AG04449 (cell line): ENCODE results near the gene TMEM106C.

Experiments
- CTCF ChIA-PET: fragments of 350-600 bp; formaldehyde crosslinking; extraction: SDS; loops from one replicate; lab custom pipeline; 2021; ENCODE audit warnings: antibody characterized with exemption; lab: Yijun Ruan, JAX
- POLR2A ChIA-PET: fragments of 400-600, 350-600 bp; formaldehyde crosslinking; extraction: SDS; loops from one replicate; lab custom pipeline; 2020; ENCODE audit warnings: antibody characterized with exemption, inconsistent platforms; lab: Yijun Ruan, JAX
- DNase-seq: peaks from one replicate; pipeline ENCODE4 v3.0.0-alpha.2; 2010; ENCODE audit warnings: low read depth, low spot score
- H3K4me3 ChIP-seq: 2 replicates; pipeline ENCODE4 v1.5.1; 2011; ENCODE audit warnings: low read depth, mild to moderate bottlenecking, control low read depth, low read length
- TF ChIP-seq, protein P1 (sequence below): IDR thresholded peaks from one replicate; pipeline ENCODE4 v1.5.1; 2011; ENCODE audit warnings: mild to moderate bottlenecking, moderate library complexity, low read length, control low read depth, inconsistent platforms; ENCODE audit not compliant: insufficient read depth; ENCODE audit errors: missing control alignments

TMEM106C gene

DNA sequence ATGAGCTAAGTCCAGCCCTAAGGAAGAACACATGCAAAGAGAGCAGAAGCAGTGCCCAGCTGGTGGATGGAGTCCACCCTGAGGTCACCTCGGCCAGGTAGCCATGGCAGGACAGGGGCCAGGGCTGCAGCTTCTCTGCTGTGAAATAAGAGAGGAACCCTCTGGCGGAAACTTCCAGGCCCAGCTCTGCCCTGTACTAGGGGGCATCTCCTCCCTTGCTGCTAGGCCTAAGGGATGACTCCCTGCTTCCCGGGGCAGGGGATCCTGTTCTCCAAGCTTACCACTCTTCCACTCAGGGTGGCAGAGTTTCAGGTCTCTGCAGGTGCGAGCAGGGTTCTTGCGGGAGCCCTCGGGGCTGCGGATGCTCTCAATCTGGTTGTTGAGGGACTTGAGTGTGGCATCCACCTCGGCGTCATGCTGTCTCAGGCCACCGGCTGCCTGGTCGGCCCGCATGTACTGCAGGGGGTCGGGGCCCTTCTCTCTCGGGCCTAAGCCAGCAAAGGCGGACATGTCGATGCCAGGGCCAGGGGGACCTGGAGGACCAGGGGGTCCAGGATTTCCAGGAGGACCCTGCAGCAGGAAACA is 11.7 kb downstream of the TMEM106C start:
- POLR2A ChIA-PET = interaction anchor here (1.1 kb wide), 1 partner anchor 11 kb away, joined by 3 read pairs; no protein-coding TSS in a partner anchor
- H3K4me3 ChIP-seq = no peak overlapping the region
- DNase-seq = no peak
- TF ChIP-seq, protein P1, sequence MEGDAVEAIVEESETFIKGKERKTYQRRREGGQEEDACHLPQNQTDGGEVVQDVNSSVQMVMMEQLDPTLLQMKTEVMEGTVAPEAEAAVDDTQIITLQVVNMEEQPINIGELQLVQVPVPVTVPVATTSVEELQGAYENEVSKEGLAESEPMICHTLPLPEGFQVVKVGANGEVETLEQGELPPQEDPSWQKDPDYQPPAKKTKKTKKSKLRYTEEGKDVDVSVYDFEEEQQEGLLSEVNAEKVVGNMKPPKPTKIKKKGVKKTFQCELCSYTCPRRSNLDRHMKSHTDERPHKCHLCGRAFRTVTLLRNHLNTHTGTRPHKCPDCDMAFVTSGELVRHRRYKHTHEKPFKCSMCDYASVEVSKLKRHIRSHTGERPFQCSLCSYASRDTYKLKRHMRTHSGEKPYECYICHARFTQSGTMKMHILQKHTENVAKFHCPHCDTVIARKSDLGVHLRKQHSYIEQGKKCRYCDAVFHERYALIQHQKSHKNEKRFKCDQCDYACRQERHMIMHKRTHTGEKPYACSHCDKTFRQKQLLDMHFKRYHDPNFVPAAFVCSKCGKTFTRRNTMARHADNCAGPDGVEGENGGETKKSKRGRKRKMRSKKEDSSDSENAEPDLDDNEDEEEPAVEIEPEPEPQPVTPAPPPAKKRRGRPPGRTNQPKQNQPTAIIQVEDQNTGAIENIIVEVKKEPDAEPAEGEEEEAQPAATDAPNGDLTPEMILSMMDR = no peak
- CTCF ChIA-PET = interaction anchor here (2.2 to 5.0 kb wide), 2 partner anchors 12 to 25 kb away, joined by 10 to 22 read pairs; partner anchors contain the start of gene TMEM106C

DNA sequence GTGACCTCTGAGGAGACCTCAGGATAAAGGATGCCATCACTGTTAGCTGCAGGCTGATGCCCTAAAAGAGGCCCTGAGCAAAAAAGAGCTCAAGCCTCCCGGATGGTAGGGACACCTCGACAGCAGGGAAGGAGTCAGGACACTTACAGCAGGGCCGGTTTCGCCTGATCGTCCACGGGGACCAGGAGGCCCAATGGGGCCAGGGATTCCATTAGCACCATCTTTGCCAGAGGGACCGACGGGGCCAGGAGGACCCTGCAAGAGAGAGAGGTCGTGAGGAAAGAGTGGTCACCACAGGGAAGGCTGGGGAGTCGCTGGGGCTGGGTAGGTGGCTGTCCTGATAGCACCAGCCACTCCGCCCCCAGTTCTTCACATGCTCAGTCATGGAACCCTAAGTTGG is 12.4 kb downstream of the TMEM106C start:
- POLR2A ChIA-PET = no interaction called here
- DNase-seq = no peak
- no peak overlapping the region for H3K4me3 ChIP-seq
- CTCF ChIA-PET = interaction anchor here (0.6 to 5.0 kb wide), 3 partner anchors 13 to 189 kb away, joined by 3 to 22 read pairs (median 10); partner anchors contain the start of gene TMEM106C
- TF ChIP-seq, protein P1 = no peak

DNA sequence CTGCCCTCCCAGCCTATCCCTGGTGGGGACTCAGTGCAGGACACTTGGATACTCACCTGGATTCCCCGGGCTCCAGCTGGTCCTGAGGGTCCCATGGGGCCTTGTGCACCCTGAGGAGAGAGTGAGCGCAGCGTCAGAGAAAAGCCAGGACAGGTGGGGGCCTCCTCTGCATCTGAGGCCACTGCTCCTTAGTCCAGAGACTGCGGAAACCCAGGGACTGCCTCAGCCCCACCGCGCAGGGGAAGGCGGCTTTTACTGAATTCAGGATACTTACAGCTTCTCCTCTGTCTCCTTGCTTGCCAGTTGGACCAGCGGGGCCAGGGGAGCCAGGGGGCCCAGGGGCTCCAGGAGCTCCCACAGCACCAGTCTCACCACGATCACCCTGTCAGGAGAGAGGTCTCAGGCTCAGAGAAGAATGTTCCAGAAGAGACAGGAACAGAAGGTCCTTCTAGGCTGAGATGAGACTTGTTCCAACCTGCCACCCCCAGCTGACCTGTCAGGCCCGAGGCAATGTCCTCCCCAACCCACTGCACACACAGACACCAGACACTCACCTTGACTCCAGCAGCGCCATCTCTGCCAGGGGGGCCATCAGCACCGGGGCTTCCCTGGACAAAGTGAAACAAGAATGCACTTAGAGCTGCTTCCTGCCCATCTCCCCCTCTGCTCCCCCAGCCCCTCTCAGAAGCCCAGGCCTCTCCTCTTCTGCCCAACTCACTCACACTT is 13.8 kb downstream of the TMEM106C start:
- POLR2A ChIA-PET = interaction anchor here (0.6 kb wide), 1 partner anchor 72 kb away, joined by 3 read pairs; the partner anchor contains the start of gene VDR
- no peak for DNase-seq
- TF ChIP-seq, protein P1 = no peak
- CTCF ChIA-PET = interaction anchor here (2.2 to 5.0 kb wide), 2 partner anchors 14 to 27 kb away, joined by 10 to 22 read pairs; partner anchors contain the start of gene TMEM106C
- H3K4me3 ChIP-seq = no peak overlapping the region

DNA sequence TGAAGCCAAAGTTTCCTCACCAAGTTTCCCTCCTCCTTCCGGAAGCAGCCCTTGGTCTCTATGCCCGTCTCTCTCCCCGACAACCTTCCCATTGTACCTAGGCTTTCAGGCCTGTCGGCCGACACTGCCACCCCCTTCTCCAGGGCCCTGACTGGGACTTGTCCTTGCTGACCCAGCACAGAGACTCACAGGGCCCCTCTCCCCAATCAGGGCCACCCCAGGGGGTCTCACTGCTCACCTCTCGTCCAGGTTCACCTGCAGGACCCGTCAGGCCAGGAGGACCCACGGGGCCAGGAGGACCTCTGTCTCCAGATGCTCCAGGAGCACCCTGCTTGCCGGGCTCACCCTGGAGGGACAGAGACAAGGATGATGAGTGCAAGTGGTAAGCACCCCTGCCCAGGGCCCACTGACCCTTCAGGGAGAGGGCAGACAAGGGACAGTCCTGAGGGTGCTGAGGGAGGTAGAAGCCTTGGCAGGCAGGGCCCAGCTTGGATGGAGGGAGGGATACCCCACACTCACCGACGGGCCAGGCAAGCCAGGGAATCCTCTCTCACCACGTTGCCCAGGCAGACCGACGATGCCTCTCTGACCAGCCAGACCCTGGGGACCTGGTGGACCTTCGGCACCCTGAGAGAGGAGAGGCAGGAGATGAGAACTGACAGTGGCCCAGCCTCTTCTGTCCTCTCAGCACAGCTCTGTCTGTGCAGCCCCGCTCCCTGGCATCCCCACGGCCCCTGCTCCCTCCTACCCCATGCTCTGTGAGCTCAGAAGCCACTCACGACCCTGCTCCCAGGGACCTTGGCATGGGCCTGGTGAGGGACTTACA is 14.6 kb downstream of the TMEM106C start:
- ChIA-PET POLR2A (no interaction called here), CTCF (interaction anchor here (5.0 kb wide), 1 partner anchor 15 kb away, joined by 22 read pairs; the partner anchor contains the start of gene TMEM106C)
- DNase-seq = no peak
- H3K4me3 ChIP-seq = no peak overlapping the region
- TF ChIP-seq, protein P1 = no peak

DNA sequence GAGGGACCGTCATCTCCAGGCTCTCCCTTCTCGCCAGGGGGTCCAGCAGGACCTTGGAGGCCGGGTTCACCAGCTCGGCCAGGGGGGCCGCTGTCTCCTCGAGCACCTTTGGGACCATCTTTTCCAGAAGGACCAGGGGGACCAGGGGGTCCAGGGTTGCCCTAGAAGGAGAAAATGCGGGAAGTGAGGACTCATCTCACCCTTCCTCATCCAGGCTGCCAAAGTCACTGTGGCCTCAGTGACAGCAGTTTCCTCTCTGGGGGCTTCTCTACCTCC is 15.1 kb downstream of the TMEM106C start:
- H3K4me3 ChIP-seq = no peak overlapping the region
- no peak for DNase-seq
- ChIA-PET CTCF (interaction anchor here (5.0 kb wide), 1 partner anchor 15 kb away, joined by 22 read pairs; the partner anchor contains the start of gene TMEM106C), POLR2A (no interaction called here)
- TF ChIP-seq, protein P1 = no peak

DNA sequence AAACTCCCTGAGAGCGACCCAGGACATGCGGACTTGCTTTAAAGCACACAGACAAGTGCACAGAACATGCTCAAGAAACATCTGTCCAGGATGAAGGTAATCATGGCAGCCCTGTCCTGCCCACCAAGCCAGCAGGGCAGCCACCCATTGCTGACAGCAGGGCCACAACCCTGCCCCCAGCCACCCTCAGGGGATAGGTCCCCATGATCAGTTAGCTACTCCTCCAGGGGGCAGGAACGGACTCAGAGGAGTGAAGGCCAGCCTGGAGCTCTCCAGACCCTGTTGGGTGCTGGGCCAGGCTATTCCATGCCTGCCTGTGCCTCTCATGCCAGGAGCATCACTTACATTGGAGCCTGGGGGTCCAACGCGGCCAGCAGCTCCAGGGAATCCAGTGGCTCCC is 15.8 kb downstream of the TMEM106C start:
- ChIA-PET CTCF (interaction anchor here (0.7 to 1.0 kb wide), 2 partner anchors 9 to 15 kb away, joined by 3 read pairs; partner anchors contain the start of gene TMEM106C), POLR2A (no interaction called here)
- TF ChIP-seq, protein P1 = no peak
- DNase-seq = no peak
- no peak overlapping the region for H3K4me3 ChIP-seq
